SU-DHL-6 (cell line): Measurements from ENCODE around the gene SYT7.

ENCODE experiments used
- H2AFZ ChIP-seq: fragments of 200-600 bp; sonication (generic); 2 replicates; pipeline ENCODE4 v1.6.1; 2014; ENCODE audit warnings: low read depth, mild to moderate bottlenecking, moderate library complexity, mixed read lengths, antibody characterized with exemption, low read length; ENCODE audit not compliant: severe bottlenecking
- H3F3A ChIP-seq: fragments of 200-600 bp; shearing (Covaris generic); 2 replicates; pipeline ENCODE4 v1.6.0; 2016; ENCODE audit warnings: antibody characterized with exemption, mild to moderate bottlenecking; ENCODE audit not compliant: insufficient read depth
- H3K27ac ChIP-seq: fragments of 200-600 bp; sonication (generic); 2 replicates; pipeline ENCODE4 v1.5.1; 2016; ENCODE audit warnings: low read depth, mild to moderate bottlenecking, low read length, moderate library complexity, mixed read lengths
- H3K27me3 ChIP-seq: fragments of 200-600 bp; sonication (generic), shearing (Covaris generic); 2 replicates; pipeline ENCODE4 v1.6.0; 2014; ENCODE audit warnings: mild to moderate bottlenecking, low read length
- H3K36me3 ChIP-seq: fragments of 200-600 bp; sonication (generic); 2 replicates; pipeline ENCODE4 v1.6.1; 2014; ENCODE audit warnings: mild to moderate bottlenecking, low read length, mixed read lengths
- H3K4me2 ChIP-seq: fragments of 300-600, 200-600 bp; shearing (Covaris generic), sonication (generic); 2 replicates; pipeline ENCODE4 v1.6.0; 2014; ENCODE audit warnings: low read length, low read depth, mild to moderate bottlenecking; ENCODE audit not compliant: poor library complexity, severe bottlenecking
- H3K4me3 ChIP-seq: fragments of 200-600 bp; sonication (generic); 2 replicates; pipeline ENCODE4 v1.5.1; 2014; ENCODE audit warnings: antibody characterized with exemption, low read length, mild to moderate bottlenecking, mixed read lengths; ENCODE audit not compliant: insufficient read depth, poor library complexity, severe bottlenecking
- H3K79me2 ChIP-seq: fragments of 200-600 bp; sonication (generic); 2 replicates; pipeline ENCODE4 v1.6.1; 2014; ENCODE audit warnings: mild to moderate bottlenecking, low read length, moderate library complexity; ENCODE audit not compliant: insufficient read depth
- H3K9ac ChIP-seq: fragments of 200-600 bp; sonication (generic); 2 replicates; pipeline ENCODE4 v1.7.0; 2014; ENCODE audit warnings: mild to moderate bottlenecking, low read length
- H3K9me2 ChIP-seq: fragments of 200-600 bp; sonication (generic); replicated peaks from 2 replicates; pipeline ENCODE4 v1.6.1; 2014; ENCODE audit warnings: low read length; ENCODE audit not compliant: insufficient read depth
- H3K9me3 ChIP-seq: fragments of 200-600 bp; sonication (generic); 2 replicates; pipeline ENCODE4 v1.6.1; 2014; ENCODE audit warnings: low read length, mixed read lengths; ENCODE audit not compliant: insufficient read depth
- H4K20me1 ChIP-seq: fragments of 200-600 bp; sonication (generic); 2 replicates; pipeline ENCODE4 v1.6.1; 2014; ENCODE audit warnings: low read depth, mild to moderate bottlenecking, antibody characterized with exemption, low read length, moderate library complexity, mixed read lengths
- EZH2phosphoT487 ChIP-seq: fragments of 200-600 bp; sonication (generic), shearing (Covaris generic); conservative IDR thresholded peaks from 2 replicates; pipeline ENCODE4 v1.6.1; 2018; ENCODE audit warnings: mild to moderate bottlenecking, antibody characterized with exemption, low read length, moderate library complexity, mixed read lengths
- TF ChIP-seq, protein P1 (sequence below): fragments of 200-600 bp; sonication (generic); IDR thresholded peaks from one replicate; pipeline ENCODE4 v1.5.1; 2017; ENCODE audit warnings: antibody characterized with exemption, mild to moderate bottlenecking, low read length, moderate library complexity; ENCODE audit not compliant: insufficient read depth, poor library complexity, severe bottlenecking

Gene SYT7

DNA sequence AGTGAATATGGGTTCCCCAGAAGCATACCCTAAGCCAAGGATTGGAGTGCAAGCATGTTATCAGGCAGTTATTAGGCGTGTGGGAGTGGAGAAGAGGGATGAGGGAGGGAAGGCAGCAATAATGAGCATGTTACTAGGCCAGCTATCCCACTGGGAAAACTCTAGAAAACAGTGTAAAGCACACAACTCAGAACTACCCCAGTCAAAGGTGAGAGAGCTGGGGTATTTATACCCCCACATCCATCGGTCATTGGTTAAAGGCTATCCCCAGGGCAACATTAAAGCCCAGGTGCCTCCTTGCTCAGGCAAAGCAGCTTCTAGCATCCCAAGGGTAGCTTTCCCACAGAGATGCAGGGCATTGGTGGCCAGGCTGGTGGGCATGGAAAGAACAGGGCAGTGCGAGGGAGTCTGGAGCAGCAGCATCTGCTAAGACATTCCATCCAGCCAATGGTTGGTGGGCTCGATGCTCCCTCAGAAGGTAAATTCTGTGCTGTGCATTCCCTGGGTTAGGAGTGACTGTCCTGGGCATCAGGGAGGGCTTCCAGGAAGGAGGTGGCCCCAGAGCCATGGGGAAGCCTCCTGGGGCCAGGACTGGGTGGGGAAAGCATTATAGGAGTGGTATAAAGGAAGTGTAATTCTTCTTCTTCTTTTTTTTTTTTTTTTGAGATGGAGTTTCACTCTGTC is 93.4 kb downstream of the SYT7 start:
- H3K9me2 ChIP-seq = no peaks in the 10 kb centered on the region
- no peak overlapping the region for H3K27ac ChIP-seq

GRCh38 chr11:61486779-61487178 is 94.1 kb downstream of the SYT7 start:
- Histone ChIP-seq H3K36me3 (no peaks in the 10 kb centered on the region), H3K9ac (no peak overlapping the region), H3K27ac (no peak overlapping the region), H3K9me3 (no peaks in the 10 kb centered on the region), H3K9me2 (no peaks in the 10 kb centered on the region), H3F3A (no peaks in the 10 kb centered on the region), H3K4me2 (no peak overlapping the region), H3K4me3 (no peak overlapping the region), H3K27me3 (no peaks in the 10 kb centered on the region), H2AFZ (no peak overlapping the region), H3K79me2 (no peaks in the 10 kb centered on the region), H4K20me1 (no peaks in the 10 kb centered on the region)
- no peak for TF ChIP-seq EZH2phosphoT487
- TF ChIP-seq, protein P1, sequence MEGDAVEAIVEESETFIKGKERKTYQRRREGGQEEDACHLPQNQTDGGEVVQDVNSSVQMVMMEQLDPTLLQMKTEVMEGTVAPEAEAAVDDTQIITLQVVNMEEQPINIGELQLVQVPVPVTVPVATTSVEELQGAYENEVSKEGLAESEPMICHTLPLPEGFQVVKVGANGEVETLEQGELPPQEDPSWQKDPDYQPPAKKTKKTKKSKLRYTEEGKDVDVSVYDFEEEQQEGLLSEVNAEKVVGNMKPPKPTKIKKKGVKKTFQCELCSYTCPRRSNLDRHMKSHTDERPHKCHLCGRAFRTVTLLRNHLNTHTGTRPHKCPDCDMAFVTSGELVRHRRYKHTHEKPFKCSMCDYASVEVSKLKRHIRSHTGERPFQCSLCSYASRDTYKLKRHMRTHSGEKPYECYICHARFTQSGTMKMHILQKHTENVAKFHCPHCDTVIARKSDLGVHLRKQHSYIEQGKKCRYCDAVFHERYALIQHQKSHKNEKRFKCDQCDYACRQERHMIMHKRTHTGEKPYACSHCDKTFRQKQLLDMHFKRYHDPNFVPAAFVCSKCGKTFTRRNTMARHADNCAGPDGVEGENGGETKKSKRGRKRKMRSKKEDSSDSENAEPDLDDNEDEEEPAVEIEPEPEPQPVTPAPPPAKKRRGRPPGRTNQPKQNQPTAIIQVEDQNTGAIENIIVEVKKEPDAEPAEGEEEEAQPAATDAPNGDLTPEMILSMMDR = no peak

More for the DNA sequence above, 93.4 kb downstream of the SYT7 start:
- H3K4me3 ChIP-seq = no peak overlapping the region
- no peak overlapping the region for H2AFZ ChIP-seq
- no peaks in the 10 kb centered on the region for H3K9me3 ChIP-seq
- no peaks in the 10 kb centered on the region for H3K27me3 ChIP-seq
- TF ChIP-seq EZH2phosphoT487 = no peak
- TF ChIP-seq, protein P1 = no peak
- no peak overlapping the region for H3K4me2 ChIP-seq
- H3F3A ChIP-seq = no peaks in the 10 kb centered on the region
- no peaks in the 10 kb centered on the region for H4K20me1 ChIP-seq
- no peaks in the 10 kb centered on the region for H3K79me2 ChIP-seq
- H3K36me3 ChIP-seq = no peaks in the 10 kb centered on the region
- no peak overlapping the region for H3K9ac ChIP-seq

- Histone ChIP-seq H3K27me3 (no peaks in the 10 kb centered on the region), H3K79me2 (no peaks in the 10 kb centered on the region), H2AFZ (no peak overlapping the region), H4K20me1 (no peaks in the 10 kb centered on the region), H3K36me3 (no peaks in the 10 kb centered on the region), H3K4me2 (no peak overlapping the region), H3F3A (no peaks in the 10 kb centered on the region), H3K9me2 (no peaks in the 10 kb centered on the region), H3K9ac (no peak overlapping the region), H3K9me3 (no peaks in the 10 kb centered on the region), H3K27ac (no peak overlapping the region), H3K4me3 (no peak overlapping the region)
- TF ChIP-seq EZH2phosphoT487 = no peak
- TF ChIP-seq, protein P1 = no peak
These were observed 94.8 kb downstream of the SYT7 start for GRCh38 chr11:61486011-61486620.
